Ectodermal cell (in vitro differentiated cells): Measurements from ENCODE around the gene GNL1. TPM values are rescaled to one million over a fixed set of nuclear protein-coding genes. Genes with fewer than 3 reads are reported as not detected.
"Not testable (repeated sequence)": the region's sequence is repeated elsewhere in the genome, so short reads cannot be mapped to it uniquely, and the experiment has no call there.

Source experiments
- H3K27ac ChIP-seq: 2 replicates; pipeline ENCODE4 v1.7.0; 2013; ENCODE audit warnings: mild to moderate bottlenecking, low read depth, low read length; ENCODE audit not compliant: insufficient read depth, poor library complexity, severe bottlenecking
- H3K27me3 ChIP-seq: 2 replicates; pipeline ENCODE4 v1.7.0; 2013; ENCODE audit warnings: mild to moderate bottlenecking, low read length; ENCODE audit not compliant: insufficient read depth, control insufficient read depth, poor library complexity, severe bottlenecking
- H3K36me3 ChIP-seq: one replicate; pipeline ENCODE4 v1.7.0; 2013; ENCODE audit warnings: low read length; ENCODE audit not compliant: control insufficient read depth, insufficient read depth
- H3K4me1 ChIP-seq: one replicate; pipeline ENCODE4 v1.7.0; 2013; ENCODE audit warnings: low read length; ENCODE audit not compliant: control insufficient read depth, insufficient read depth
- H3K4me3 ChIP-seq: 2 replicates; pipeline ENCODE4 v1.7.0; 2013; ENCODE audit warnings: low read depth, low read length, control low read depth; ENCODE audit not compliant: insufficient read depth
- H3K9me3 ChIP-seq: 2 replicates; pipeline ENCODE4 v1.7.0; 2013; ENCODE audit warnings: mild to moderate bottlenecking, low read length, moderate library complexity; ENCODE audit not compliant: control insufficient read depth
- WGBS, 2 experiments: methylation state at CpG; one replicate each; pipeline ENCODE4 v1.1.7; 2013; ENCODE audit warnings: missing lambda C conversion rate in 2 of 2; 5-methylcytosine and 5-hydroxymethylcytosine counted together
- polyA plus RNA-seq, 4 experiments: library from polyadenylated mRNA; stranded (reverse); fragments of 50-300 nt; gene quantifications; one replicate each; pipeline ENCODE4 v1.2.3, GENCODE V29; 2013

The GNL1 gene, protein sequence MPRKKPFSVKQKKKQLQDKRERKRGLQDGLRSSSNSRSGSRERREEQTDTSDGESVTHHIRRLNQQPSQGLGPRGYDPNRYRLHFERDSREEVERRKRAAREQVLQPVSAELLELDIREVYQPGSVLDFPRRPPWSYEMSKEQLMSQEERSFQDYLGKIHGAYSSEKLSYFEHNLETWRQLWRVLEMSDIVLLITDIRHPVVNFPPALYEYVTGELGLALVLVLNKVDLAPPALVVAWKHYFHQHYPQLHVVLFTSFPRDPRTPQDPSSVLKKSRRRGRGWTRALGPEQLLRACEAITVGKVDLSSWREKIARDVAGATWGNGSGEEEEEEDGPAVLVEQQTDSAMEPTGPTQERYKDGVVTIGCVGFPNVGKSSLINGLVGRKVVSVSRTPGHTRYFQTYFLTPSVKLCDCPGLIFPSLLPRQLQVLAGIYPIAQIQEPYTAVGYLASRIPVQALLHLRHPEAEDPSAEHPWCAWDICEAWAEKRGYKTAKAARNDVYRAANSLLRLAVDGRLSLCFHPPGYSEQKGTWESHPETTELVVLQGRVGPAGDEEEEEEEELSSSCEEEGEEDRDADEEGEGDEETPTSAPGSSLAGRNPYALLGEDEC
- polyA plus RNA-seq (2013, experiment 1 of 4), result 72.7 TPM
- polyA plus RNA-seq (2013, experiment 2 of 4), result 61.9 TPM
- polyA plus RNA-seq (2013, experiment 3 of 4), result 43.5 TPM
- 43.3 TPM for polyA plus RNA-seq (2013, experiment 4 of 4)

DNA sequence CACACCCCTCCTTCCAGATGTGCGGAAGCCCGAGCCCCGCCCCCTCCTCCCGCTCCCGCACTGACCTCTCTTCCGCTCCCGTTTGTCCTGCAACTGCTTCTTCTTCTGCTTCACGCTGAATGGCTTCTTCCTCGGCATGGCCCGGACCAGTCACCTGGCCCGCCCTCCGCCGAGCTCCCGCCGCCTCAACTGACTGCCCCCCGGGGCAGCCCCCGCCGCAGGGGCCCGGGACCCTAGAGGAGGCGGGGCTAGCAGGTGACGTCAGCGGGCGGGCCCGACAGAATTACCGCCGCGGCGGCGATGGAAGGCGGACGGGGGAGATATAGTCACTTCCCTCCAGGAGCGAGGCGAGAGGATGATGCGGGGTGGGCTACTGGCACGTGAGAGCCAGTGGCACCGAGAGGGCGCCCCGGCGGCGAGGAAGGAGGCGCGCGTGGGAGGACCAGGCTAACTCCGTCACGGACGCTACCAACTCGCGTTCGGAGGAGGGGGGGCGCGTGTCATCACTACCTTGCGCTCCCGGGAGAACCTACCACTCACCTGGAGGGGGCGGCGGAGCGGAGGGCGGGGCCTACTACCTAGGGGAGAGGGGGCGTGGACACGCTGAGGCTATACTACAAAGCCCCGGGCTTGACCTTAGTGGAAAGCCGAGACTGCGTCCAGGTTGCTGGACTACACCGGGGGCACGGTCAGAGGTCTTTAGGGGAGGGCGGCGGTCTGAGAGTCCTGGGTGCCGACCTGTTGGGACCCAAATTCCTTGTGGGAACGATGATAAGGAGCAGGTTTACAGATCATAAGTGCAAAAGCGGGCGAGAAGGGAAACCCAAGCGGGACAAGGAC lies at the start of gene GNL1:
Gene GNL1, minus strand, starts transcription at position 424 of the 840 bp plus-strand sequence. Its CDS starts 286 bp downstream, at position 138.
- Histone ChIP-seq H3K27ac (peak within 1 kb of the TSS; percentile 98), H3K27me3 (no peaks in the 10 kb centered on the region), H3K9me3 (no peaks in the 10 kb centered on the region), H3K36me3 (peaks cover 18% of the 10 kb centered on the region), H3K4me1 (peaks cover 9% of the 10 kb centered on the region), H3K4me3 (peak within 1 kb of the TSS; percentile 76)
- 0% methylated on average over 71 of the region's 71 CpGs for WGBS, 2 experiments

DNA sequence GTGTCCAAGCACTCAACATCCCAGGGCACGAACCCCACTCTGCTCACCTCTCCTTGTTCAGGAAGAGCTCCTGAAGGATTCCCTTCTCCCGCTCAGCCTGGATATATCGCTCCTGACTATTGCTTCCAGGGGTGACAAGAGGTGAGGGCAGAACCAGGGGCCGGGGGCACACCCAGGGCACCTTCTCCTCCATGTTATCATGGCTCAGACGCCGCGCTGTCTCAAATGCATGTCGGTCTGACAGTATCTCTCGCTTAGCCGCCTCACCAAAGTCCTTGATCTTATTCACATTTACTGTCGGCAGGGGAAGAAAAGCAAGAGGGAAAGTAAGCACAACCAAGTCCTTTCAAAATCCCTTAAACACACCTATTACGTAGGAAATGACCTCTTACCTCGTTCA lies 47.7 kb upstream of the GNL1 start:
- Histone ChIP-seq H3K27ac (no peak overlapping the region), H3K4me1 (no peaks in the 10 kb centered on the region), H3K27me3 (no peaks in the 10 kb centered on the region), H3K36me3 (peaks cover 85% of the 10 kb centered on the region), H3K9me3 (no peaks in the 10 kb centered on the region), H3K4me3 (no peak overlapping the region)
- WGBS, 2 experiments, result 95 to 96% methylated on average over 13 of the region's 13 CpGs

DNA sequence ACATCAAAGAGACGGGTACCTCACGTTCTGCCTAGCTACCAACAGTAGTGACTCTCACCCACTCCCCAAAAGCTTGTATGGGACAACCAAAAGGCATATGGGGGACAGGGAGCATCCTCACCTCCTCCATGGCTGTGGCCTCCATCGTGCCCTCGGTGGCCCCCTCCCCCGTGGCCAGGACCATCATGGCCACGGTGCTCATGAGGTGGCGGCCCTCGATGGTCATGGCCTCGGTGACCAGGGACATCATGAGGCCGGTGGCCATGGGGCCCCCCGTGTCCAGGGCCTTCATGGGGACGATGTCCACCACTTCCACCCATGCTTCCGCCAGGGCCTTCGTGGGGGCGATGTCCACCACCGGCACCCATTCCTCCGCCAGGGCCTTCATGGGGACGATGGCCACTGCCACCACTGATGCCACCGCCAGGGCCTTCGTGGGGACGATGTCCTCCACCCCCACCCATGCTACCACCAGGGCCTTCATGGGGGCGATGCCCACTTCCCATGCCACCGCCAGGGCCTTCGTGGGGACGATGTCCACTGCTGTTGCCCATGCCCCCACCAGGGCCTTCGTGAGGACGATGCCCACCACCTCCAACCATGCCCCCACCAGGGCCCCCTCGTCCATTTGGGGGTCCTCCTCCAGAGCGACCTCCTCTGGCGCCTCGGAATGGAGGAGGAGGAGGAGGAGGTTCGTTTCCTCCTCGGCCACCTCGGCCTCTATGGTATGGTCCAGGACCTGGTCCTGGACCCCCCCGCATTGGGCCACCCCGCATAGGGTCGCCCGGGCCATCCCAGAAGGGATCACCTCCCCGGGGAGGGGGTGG lies 45.7 kb upstream of the GNL1 start:
- H3K27me3 ChIP-seq, result no peaks in the 10 kb centered on the region
- H3K4me1 ChIP-seq, result no peaks in the 10 kb centered on the region
- no peak overlapping the region for H3K27ac ChIP-seq
- H3K4me3 ChIP-seq, result no peak overlapping the region
- peaks cover 67% of the 10 kb centered on the region for H3K36me3 ChIP-seq
- no peaks in the 10 kb centered on the region for H3K9me3 ChIP-seq
- 95 to 96% methylated on average over 39 of the region's 39 CpGs for WGBS, 2 experiments

DNA sequence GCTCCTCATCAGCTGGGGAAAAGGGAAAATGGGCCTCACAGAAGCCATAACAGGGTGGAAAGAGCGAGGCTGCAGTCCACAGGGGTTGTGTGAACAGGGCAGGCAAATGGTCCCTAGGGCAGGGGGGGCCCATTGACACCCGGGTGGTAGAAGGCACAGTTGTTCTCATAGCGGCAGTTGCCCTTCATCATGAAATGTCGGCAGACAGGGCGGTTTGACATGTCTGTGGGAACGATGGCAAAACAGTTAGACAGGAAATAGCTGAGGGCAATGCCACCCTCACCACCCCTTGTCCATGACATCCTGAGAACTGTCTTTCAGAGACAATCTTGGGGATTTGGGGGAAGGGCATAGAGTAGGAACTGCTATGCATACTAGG lies 45.1 kb upstream of the GNL1 start:
- Histone ChIP-seq H3K4me3 (no peak overlapping the region), H3K27me3 (no peaks in the 10 kb centered on the region), H3K4me1 (no peaks in the 10 kb centered on the region), H3K27ac (no peak overlapping the region), H3K36me3 (peaks cover 61% of the 10 kb centered on the region), H3K9me3 (no peaks in the 10 kb centered on the region)
- WGBS, 2 experiments, result 96 to 99% methylated on average over 6 of the region's 6 CpGs

DNA sequence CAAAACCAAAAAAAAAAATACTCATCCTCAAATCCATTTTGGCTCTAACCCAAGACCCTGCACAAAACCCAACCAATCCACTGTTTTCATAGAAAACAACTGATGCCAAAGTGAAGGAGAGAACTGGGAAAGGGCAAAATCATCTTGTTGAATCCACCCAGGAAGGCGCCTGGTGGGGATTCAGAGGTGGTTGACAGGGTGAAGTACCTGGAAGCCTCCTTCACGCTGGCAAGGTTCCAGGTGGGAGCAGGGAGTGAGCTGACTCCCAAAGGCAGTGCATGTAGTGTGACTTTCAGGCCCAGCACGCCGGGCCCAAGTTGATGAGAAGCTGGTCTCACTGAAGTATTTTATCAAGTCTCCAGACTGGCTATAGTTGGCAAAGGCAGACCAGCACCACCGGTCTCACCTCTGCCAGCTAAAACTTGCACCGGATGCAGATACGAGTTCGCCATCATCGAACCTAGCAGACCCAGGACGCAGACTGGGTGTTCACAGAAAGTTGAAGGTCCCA lies 44.2 kb upstream of the GNL1 start:
- Histone ChIP-seq H3K36me3 (peaks cover 52% of the 10 kb centered on the region), H3K27ac (no peak overlapping the region), H3K9me3 (no peaks in the 10 kb centered on the region), H3K4me3 (no peak overlapping the region), H3K4me1 (no peaks in the 10 kb centered on the region), H3K27me3 (no peaks in the 10 kb centered on the region)
- WGBS, 2 experiments, result 95% methylated on average over 10 of the region's 10 CpGs

DNA sequence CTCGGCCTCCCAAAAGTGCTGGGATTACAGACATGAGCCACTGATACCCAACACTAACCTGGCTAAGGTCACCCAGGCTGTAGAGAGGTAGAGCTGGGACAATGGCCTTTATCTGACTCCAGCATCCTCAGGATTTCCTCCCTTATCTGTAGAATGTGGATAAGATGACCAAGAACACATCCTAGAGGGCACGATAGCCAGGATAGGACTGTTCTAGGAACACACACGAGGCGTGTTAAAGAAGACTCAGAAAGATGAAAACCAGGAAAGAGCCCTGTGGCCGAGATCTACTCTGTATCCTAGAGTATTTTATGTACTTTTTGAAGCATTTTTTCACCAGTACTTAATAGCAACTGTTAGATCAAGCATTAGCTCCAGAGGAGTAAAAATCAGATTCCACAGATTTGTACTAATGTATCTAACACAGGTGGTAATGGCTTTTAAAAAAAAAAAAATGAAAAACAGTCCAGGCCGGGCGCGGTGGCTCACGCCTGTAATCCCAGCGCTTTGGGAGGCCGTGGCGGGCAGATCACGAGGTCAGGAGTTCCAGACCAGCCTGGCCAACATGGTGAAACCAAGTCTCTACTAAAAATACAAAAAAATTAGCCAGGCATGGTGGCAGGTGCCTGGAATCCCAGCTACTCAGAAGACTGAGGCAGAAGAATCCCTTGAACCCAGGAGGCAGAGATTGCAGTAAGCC lies 43.5 kb upstream of the GNL1 start:
- Histone ChIP-seq H3K9me3 (no peaks in the 10 kb centered on the region), H3K27me3 (no peaks in the 10 kb centered on the region), H3K4me1 (no peaks in the 10 kb centered on the region), H3K27ac (peak overlapping the region; percentile 1), H3K4me3 (no peak overlapping the region), H3K36me3 (peaks cover 45% of the 10 kb centered on the region)
- 95% methylated on average over 13 of the region's 13 CpGs for WGBS, 2 experiments

DNA sequence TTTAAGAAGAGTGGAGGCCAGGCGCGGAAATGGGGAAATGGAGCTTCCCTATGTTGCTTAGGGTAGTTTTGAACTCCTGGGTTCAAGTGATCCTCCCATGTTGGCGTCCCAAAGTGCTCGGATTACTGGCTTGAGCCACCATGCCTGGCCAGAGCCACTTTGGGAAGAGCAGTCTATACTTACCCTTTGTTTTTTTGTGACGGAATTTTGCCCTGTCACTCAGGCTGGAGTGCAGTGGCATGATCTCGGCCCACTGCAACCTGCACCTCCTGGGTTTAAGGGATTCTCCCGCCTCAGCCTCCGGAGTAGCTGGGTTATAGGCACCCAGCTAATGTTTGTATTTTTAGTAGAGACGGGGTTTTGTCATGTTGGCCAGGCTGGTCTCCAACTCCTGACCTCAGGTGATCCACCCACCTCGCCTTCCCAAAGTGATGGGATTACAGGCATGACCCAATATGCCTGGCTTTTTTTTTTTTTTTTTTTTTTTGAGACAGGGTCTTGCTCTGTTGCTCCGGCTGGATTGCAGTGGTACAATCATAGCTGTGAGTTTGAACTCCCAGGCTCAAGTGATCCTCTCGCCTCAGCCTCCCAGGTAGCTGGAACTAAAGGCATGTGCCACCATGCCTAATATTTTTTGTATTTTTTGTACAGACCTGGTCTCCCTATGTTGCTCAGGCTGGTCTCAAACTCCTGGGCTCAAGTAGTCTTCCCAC lies 42.8 kb upstream of the GNL1 start:
- peaks cover 44% of the 10 kb centered on the region for H3K36me3 ChIP-seq
- H3K4me1 ChIP-seq, result no peaks in the 10 kb centered on the region
- 89 to 91% methylated on average over 12 of the region's 12 CpGs for WGBS, 2 experiments

DNA sequence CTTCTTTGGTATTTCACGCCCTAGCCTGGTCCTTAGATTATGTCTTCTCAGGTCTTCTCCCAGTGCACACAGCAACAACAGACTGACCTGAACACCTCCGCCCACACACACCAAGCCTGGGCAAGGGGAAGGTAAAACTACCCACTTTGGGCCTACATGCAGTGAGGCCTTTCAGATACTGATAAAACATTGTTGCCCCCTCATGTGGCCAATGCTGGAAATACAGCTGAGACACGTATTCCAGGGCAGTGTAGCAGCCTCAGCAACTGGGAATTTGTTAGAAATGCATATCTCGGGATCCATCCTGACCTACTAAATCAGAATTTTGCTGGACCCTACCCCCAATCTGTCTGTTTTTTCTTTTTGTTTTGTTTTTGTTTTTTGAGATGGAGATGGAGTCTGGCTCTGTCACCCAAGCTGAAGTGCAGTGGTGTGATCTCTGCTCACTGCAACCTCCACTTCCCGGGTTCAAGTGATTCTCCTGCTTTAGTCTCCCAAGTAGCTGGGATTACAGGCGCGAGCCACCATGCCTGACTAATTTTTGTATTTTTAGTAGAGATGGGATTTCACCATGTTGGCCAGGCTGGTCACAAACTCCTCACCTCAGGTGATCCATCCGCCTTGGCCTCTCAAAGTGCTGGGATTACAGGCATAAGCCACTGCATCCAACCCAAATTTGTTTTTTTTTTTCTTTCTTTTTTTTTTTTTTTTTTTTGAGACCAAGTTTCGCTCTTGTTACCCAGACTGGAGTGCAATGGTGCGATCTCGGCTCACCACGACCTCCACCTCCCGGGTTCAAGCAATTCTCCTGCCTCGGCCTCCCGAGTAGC lies 41.2 kb upstream of the GNL1 start:
- not testable (repeated sequence) for H3K4me3 ChIP-seq, H3K9me3 ChIP-seq, H3K27ac ChIP-seq, H3K4me1 ChIP-seq, H3K27me3 ChIP-seq
- WGBS, 2 experiments, result 85 to 86% methylated on average over 15 of the region's 15 CpGs
- H3K36me3 ChIP-seq, result peaks cover 29% of the 10 kb centered on the region

More for the DNA sequence above, 42.8 kb upstream of the GNL1 start:
- Histone ChIP-seq H3K27me3 (no peaks in the 10 kb centered on the region), H3K4me3 (no peak overlapping the region), H3K27ac (no peak overlapping the region), H3K9me3 (no peaks in the 10 kb centered on the region)
